ENCODE results near the gene POU6F2. TPM values are rescaled to one million over a fixed set of nuclear protein-coding genes. Genes with fewer than 3 reads are reported as not detected.
A peak's percentile ranks its signal among the peaks of the same experiment; 100 is the strongest.

The POU6F2 gene
- total RNA-seq, 1 donor from 2014 or later: not detected

- H3K27me3 ChIP-seq (ENCODE audit: control insufficient read depth, insufficient read depth, low read length): no peaks in the 10 kb centered on the region
Observed at GRCh38 chr7:39432807-39433416, 455.2 kb downstream of the POU6F2 start.

DNA sequence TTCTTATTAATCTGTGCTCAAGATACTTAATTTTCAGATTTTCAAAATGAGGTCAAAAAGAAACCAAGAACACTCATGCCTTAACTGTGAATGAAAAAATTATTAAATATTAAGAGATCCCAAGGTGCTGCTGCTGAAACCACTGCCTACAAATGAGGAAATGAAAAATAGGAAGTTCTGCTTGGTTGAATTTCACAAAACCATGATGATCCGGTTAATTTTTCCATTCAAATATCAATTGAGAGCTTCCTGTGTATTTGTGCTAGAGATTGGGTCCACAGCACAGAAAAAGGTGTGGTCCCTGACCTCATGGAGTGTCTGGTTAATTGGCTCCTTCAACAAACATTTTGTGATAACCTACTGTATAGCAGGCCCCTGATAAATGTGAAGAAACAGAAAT, 455.8 kb downstream of the POU6F2 start:
- Histone ChIP-seq H3K4me3 (ENCODE audit: low read depth, low read length) (no peak overlapping the region), H3K27me3 (ENCODE audit: control insufficient read depth, insufficient read depth, low read length) (no peaks in the 10 kb centered on the region), H3K36me3 (ENCODE audit: control insufficient read depth, insufficient read depth, low read length) (no peaks in the 10 kb centered on the region)
- TF ChIP-seq, protein P1, sequence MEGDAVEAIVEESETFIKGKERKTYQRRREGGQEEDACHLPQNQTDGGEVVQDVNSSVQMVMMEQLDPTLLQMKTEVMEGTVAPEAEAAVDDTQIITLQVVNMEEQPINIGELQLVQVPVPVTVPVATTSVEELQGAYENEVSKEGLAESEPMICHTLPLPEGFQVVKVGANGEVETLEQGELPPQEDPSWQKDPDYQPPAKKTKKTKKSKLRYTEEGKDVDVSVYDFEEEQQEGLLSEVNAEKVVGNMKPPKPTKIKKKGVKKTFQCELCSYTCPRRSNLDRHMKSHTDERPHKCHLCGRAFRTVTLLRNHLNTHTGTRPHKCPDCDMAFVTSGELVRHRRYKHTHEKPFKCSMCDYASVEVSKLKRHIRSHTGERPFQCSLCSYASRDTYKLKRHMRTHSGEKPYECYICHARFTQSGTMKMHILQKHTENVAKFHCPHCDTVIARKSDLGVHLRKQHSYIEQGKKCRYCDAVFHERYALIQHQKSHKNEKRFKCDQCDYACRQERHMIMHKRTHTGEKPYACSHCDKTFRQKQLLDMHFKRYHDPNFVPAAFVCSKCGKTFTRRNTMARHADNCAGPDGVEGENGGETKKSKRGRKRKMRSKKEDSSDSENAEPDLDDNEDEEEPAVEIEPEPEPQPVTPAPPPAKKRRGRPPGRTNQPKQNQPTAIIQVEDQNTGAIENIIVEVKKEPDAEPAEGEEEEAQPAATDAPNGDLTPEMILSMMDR (IDR thresholded peaks at IDR 0.05; ENCODE audit: insufficient read depth, low read length, severe bottlenecking): no peak
- DNase-seq (ENCODE audit: low read depth): no peak
- FAIRE-seq: peak; percentile 7

More at GRCh38 chr7:39432807-39433416, 455.2 kb downstream of the POU6F2 start:
- Histone ChIP-seq H3K36me3 (ENCODE audit: control insufficient read depth, insufficient read depth, low read length) (no peaks in the 10 kb centered on the region), H3K4me3 (ENCODE audit: low read depth, low read length) (no peak overlapping the region)
- FAIRE-seq (no peak), DNase-seq (ENCODE audit: low read depth) (no peak)
- TF ChIP-seq, protein P1 (IDR thresholded peaks at IDR 0.05; ENCODE audit: insufficient read depth, low read length, severe bottlenecking): no peak

DNA sequence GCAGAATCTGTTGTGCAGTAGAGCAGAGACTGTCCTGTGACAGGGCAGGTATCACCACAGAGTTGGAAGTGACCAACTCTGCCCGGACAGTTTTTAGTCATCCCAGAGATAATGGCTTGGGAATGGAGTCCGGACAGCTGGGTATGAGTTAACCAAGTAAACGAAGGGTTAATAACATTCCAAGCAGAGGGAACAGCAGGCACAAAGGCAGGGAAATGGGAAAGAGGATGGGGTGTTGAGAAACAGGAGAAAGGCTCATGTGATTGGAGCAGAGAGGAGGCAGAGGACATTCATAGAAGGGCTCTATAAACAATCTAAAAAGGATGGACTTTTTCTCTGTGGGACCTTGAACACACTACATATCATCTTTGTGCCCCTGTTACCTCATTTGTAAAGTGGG, 456.3 kb downstream of the POU6F2 start:
- TF ChIP-seq, protein P1 (IDR thresholded peaks at IDR 0.05; ENCODE audit: insufficient read depth, low read length, severe bottlenecking): no peak
- DNase-seq (ENCODE audit: low read depth): no peak
- Histone ChIP-seq H3K36me3 (ENCODE audit: control insufficient read depth, insufficient read depth, low read length) (no peaks in the 10 kb centered on the region), H3K27me3 (ENCODE audit: control insufficient read depth, insufficient read depth, low read length) (no peaks in the 10 kb centered on the region), H3K4me3 (ENCODE audit: low read depth, low read length) (no peak overlapping the region)
- FAIRE-seq: peak; percentile 7

DNA sequence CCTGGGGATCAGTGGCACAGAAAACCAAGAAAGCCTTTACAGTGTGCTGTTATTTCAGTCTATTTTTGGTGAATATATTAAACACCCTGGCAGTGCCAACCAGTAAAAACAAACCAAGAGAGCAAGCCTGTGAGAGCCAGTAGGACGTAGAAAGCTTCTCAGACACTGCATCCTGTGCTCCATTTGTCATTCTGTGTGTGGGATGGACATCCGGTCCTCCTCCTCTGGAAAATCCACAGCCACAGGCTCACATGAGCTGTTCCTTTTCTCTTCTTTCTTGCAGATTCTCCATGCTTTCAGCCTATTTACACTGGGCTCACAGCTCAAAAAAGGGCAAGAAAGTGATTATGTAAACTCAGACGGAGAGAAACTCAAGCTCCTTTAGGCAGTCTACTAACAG, 468.8 kb downstream of the POU6F2 start:
- H3K27me3 ChIP-seq (ENCODE audit: control insufficient read depth, insufficient read depth, low read length): no peaks in the 10 kb centered on the region
- H3K36me3 ChIP-seq (ENCODE audit: control insufficient read depth, insufficient read depth, low read length): no peaks in the 10 kb centered on the region
- TF ChIP-seq, protein P1 (IDR thresholded peaks at IDR 0.05; ENCODE audit: insufficient read depth, low read length, severe bottlenecking): no peak
- FAIRE-seq (no peak), DNase-seq (ENCODE audit: low read depth) (no peak)
- H3K4me3 ChIP-seq (ENCODE audit: low read depth, low read length): no peak overlapping the region

DNA sequence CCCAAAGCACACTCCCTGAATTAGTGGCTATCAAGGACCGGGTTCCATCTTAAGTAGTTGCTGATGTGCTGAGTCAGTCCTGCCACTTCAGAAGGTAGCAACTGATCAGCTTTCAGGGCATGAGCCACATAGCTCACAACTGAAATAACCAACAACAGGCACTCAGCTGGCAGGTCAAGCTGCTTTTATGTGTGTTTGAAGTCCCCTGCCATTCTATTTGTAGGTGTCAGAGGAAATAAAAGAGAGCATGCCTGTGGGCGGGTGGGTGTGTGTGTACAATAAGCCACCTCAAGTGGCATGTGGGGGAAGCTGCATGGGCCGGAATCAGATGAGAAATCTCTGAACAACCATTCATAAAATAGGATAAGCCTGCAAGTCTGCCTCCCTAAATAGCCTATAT, 474.2 kb downstream of the POU6F2 start:
- Histone ChIP-seq H3K27me3 (ENCODE audit: control insufficient read depth, insufficient read depth, low read length) (no peaks in the 10 kb centered on the region), H3K4me3 (ENCODE audit: low read depth, low read length) (no peak overlapping the region), H3K36me3 (ENCODE audit: control insufficient read depth, insufficient read depth, low read length) (no peaks in the 10 kb centered on the region)
- DNase-seq (ENCODE audit: low read depth): no peak
- FAIRE-seq: no peak
- TF ChIP-seq, protein P1 (IDR thresholded peaks at IDR 0.05; ENCODE audit: insufficient read depth, low read length, severe bottlenecking): no peak

All from bronchial epithelial cell (primary cell).